GM04504 (cell line): ENCODE results near the gene BAG5.
"Not testable (repeated sequence)": the region's sequence is repeated elsewhere in the genome, so short reads cannot be mapped to it uniquely, and the experiment has no call there.

ENCODE experiments used
- DNase-seq: peaks from one replicate; pipeline ENCODE4 v3.0.0-alpha.2; 2012; ENCODE audit warnings: low read depth

The BAG5 gene

DNA sequence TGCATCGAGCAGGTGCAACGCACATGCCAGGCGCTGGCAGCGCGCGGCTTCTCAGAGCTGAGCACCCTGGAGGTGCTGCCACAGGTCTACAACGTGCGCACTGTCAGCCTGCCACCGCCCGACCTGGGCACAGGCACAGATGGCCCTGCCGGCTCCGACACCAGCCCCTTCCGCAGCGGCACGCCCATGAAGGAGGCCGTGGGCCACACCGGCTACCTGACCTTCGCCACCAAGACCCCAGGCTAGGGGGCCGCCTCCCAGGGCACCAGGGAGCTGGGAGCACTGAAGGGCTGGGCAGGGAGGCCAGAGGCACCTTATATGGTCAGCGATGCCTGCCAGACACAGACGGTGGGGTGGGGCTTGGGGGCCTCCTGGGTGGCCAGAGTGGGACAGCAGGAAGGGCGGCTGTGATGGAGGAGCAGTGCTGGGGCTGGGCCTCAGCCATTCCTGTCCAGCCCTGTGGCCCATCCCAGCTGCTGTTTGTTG is 27.8 kb downstream of the BAG5 start:
- no peak for DNase-seq

GRCh38 chr14:103533999-103534575 is 28.4 kb downstream of the BAG5 start:
- DNase-seq, result no peak

GRCh38 chr14:103533137-103533998 is 29.1 kb downstream of the BAG5 start:
- DNase-seq, result no peak

GRCh38 chr14:103532216-103533136 is 30.0 kb downstream of the BAG5 start:
- no peak for DNase-seq

DNA sequence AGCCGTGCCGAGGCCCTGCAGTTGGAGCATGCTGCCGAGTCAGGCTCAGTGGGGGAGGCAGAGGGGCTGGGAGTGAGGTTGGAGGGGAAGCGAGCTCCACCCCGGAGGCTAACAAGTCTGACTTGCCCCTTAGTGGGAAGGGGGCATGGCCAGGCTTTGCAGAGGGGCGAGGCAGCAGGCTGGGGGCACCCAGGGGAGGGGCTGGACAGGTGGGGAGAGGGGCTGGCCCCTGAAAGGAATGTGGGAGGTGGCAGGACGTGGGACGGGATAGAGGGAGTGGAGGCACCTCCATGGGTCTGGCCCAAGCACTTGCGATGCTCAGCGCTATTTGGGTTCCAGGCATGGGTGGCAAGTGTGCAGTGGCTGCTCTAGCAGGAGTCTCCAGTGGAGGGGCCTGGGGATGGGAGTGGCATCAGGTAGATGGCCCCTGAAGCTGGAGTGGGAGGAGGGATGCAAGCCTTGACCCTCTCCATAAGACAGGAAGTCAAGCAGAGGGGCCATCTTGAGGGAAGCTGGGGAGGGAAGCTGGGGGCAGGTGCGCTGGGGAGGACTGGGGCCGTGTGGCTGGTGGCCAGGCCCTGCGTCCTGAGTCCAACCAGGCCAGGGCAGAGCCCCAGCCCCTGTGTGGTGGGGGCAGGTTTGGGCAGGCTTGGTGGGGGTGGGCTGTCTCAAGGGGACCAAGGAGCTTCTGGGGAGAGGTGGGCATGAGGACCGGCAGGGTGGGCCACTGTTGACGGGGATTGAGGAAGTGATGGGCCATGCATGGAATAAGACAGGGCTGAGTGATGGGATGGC is 30.8 kb downstream of the BAG5 start:
- no peak for DNase-seq

- DNase-seq, result no peak
These were observed 31.6 kb downstream of the BAG5 start for GRCh38 chr14:103530831-103531230.

- no peak for DNase-seq
These were observed 32.1 kb downstream of the BAG5 start for GRCh38 chr14:103530390-103530789.

DNA sequence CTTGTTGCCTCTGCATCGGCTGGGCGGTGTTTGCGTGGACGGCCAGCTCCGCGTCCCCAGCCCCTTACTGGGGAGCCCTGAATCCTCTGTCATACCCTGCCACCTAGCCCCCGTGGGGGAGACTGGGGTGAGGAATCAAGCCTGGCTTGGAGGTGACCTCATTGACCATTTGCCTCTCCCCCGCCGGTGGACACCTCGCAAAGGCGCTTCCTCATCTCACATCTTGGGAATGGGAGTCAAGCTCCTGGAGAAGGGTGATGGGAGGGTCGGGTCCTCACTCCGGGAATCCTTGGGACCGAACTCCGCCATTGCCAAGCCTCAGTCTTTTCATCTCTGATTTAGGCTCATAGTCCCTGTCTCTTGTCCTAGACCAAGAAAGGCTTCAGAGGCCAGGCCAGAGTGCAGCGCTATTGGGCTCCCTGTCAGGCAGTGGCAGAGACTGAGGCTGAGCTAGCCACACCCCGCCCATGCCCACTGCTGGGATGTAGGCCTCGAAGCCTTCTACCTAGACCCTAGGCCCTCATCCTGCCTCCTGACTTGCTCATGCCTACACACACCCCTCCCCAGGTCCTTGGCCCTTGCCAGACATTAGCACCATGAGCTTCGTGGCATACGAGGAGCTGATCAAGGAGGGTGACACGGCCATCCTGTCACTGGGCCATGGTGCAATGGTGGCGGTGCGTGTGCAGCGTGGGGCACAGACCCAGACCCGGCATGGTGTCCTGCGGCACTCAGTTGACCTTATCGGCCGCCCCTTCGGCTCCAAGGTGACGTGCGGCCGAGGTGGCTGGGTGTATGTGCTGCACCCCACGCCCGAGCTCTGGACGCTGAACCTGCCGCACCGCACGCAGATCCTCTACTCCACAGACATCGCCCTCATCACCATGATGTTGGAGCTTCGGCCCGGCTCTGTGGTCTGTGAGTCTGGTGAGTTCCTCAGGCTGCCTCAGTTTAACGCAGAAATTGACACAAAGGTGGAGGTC is 32.8 kb downstream of the BAG5 start:
- DNase-seq, result no peak

DNA sequence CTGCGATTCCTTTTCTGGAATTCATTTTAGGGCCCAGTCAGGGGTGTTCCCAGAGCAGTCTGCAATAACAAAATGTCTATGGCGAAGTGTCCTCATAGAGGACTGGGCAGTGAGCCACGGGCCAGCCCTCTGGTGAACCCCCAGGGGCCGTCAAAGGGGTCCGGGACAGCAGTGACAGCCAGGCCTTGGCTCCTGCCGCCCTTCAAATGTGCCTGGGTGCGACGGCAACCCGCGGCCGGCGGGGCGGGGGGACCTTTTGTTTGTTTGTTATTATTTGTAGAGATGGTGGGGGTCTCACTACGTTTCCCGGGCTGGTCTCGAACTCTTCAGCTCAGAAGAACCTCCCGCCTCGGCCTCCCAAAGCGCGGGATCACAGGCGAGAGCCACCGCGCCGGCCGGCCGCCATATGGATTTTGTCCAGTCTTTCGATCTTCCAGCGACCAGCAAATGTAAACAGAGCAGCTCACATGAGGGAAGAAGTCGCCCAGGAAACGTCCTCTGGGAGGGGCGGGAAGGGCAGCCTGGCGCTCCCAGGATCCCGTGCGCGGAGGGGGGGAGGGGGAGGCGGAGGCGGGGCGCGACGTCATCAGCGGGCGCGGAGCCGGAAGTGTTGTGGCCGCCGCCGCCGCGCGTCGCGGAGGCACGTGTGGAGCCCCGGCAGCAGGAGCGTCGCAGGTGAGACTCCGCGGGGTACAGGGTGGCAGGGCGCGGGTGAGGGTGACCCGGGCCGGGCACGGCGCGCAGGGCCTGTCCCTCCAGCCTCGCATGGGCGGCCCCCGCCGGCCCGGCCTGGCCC is 33.7 kb downstream of the BAG5 start, which contains the start of gene TRMT61A:
TSS of gene TRMT61A (plus strand) at position 610 of the 796 bp plus-strand sequence. CDS start 783 bp downstream, outside the sequence.
- DNase-seq, result peak; percentile 83

DNA sequence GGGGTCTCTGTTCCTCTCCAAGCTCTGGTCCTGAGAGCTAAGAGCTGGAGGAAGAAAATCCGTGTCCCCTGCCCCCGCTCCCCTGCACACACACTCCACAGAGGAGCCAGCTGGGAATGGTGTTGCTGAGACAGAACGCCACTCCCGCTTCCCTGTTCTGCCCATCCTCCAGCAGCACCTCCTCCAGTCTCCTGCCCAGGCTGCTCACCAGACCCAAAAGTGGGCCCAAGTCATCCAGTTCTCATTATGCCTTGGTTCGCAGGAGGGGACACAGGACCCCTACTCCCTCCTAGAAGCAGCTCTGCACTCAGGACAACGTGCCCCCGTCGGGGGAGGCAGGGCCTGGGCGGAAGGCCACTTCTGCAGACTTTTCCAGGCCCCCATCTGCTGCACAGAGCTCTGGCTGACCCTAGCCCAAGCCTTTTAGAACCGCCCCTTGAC is 34.3 kb downstream of the BAG5 start:
- no peak for DNase-seq

GRCh38 chr14:103527408-103528145 is 34.9 kb downstream of the BAG5 start:
- DNase-seq, result no peak

DNA sequence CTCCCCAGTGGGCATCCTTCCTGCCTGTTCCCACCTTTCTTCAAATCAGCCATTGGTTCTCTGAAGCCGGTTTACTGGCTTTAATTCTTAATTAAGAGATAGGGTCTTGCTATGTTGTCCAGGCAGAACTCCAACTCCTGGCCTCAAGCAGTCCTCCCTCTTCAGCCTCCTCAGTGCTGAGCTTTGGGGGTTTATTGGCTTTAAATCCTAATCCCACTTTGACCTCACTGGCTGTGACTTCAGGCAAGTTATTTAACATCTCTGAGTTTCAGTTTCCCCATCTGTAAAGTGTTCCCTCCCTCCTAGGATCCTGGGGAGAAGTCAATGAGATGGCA is 35.6 kb downstream of the BAG5 start:
- no peak for DNase-seq

DNA sequence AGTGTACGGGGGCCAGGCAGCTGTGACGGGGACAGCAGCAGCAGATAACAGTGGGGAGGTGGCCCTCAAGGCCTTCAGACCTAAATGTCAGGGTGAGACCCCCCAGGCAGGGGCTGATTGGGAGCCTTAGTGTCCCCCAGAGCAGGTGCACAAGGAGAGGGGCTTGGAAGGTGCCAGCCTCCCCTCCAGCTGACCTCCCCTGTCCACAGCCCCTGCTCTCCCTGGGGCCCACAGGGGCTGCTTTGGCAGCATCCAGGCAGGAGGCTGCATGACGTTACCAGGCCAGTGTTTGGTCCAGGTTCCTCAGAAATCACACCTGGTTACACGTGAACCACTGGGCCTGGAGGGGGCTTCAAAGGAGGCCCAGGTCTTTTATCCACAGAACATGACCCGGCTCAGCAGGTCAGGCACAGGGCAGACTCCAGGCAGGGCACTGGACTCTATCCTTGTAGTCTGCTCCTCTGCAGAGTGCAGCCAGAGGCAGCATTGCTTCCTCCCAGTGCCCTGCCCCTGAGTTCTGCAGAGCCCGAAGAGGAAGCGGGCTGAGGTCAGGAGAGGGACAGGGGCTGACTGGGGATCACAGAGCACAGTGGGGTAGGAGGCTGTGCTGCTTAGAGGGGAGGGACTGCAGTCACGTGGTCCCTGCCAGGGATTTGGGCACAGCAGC is 36.1 kb downstream of the BAG5 start:
- DNase-seq, result no peak

- not testable (repeated sequence) for DNase-seq
These were observed 36.8 kb downstream of the BAG5 start for GRCh38 chr14:103525430-103526246.

DNA sequence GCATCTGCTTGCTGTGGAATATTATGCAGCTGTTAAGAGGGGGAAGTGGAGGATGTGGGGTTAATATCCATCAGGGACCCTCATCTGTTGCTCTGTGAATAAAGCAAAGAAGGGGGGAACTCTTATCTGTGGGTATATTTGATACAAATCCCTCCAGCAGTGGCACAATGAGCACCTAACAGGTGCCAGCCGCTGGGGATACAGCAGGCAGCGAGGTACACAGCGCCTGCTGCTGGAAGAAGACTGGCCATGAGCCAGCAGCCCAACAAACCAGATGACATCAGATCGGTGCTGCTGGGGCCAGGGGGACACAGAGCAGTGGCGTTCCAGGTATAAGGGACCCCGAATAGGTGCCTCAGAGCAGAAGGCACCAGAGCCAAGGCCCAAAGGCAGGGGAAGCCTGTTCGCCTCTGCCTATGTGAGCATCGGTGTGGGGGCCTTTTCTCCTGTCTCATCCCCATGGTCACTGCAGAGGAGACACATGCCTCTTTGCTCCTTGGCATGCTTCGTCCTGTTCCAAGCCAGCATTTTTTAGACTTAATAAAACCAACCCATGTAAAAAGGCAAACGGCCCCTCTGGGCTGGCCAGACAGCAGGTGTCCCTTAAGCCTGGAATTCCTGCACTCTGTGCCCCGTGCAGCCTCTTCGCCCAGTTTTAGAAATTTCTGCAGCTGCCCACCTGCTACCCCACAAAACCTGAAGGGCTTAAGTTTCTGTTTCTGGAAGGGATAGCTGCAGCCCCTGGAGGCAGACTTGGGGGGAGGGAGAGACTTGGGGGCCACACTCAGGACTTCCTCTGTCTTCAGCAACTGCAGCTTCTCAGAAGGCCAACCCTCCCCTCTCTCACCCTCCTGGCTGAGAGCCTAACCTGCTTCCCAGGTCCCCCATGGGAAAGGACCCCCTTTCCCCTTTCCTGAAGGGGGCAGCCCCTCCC is 38.2 kb downstream of the BAG5 start:
- DNase-seq, result no peak

- no peak for DNase-seq
These were observed 38.9 kb downstream of the BAG5 start for GRCh38 chr14:103523575-103523954.
